A549 (cell line): ENCODE measurements around the gene MTG2. TPM values are rescaled to one million over a fixed set of nuclear protein-coding genes. Genes with fewer than 3 reads are reported as not detected.

Experiments
- ATAC-seq, 2 experiments: fragments of 200-7000 bp in 1 of 2; fragments of >200 bp in 1 of 2; cut with Nextera tagmentation in 1 of 2; cut with Tn5 transposase in 1 of 2; 3 replicates each; pipeline versions ENCODE4 v1.8.0 to v1.9.1; 2018 to 2020; ENCODE audit warnings: mild to moderate bottlenecking in 1 of 2, moderate library complexity in 1 of 2
- CTCF ChIA-PET: fragments of 300-600 bp; sonication (Branson Sonifier 250); formaldehyde crosslinking; extraction: SDS; loops from one replicate; lab custom pipeline; 2021; ENCODE audit warnings: antibody characterized with exemption, inconsistent platforms; lab: Yijun Ruan, JAX
- POLR2A ChIA-PET: fragments of 350-600 bp; formaldehyde crosslinking; extraction: SDS; loops from one replicate; lab custom pipeline; 2021; ENCODE audit warnings: antibody characterized with exemption, inconsistent platforms; lab: Yijun Ruan, JAX
- DNase-seq, 2 experiments: peaks; one replicate each; pipeline versions ENCODE4 v3.0.0 to v3.0.0-alpha.2; 2011 to 2016; ENCODE audit warnings: low read depth in 1 of 2, low spot score in 1 of 2
- FAIRE-seq: peaks from 2 replicates; lab custom pipeline; 2011; peaks lifted over from hg19 to GRCh38; lab: Jason Lieb, UNC
- H3K27ac ChIP-seq, 2 experiments: fragments of >200 bp; sonication (Bioruptor Twin); formaldehyde crosslinking; 3 replicates each; pipeline ENCODE4 v1.5.1; 2016 to 2017
- H3K4me1 ChIP-seq: fragments of >200 bp; sonication (Bioruptor Twin); formaldehyde crosslinking; 3 replicates; pipeline ENCODE4 v1.6.1; 2016
- H3K4me2 ChIP-seq: fragments of >200 bp; sonication (Bioruptor Twin); formaldehyde crosslinking; 3 replicates; pipeline ENCODE4 v1.6.1; 2016
- H3K4me3 ChIP-seq: fragments of >200 bp; sonication (Bioruptor Twin); formaldehyde crosslinking; 3 replicates; pipeline ENCODE4 v1.5.1; 2016
- H3K9me3 ChIP-seq: fragments of >200 bp; sonication (Bioruptor Twin); formaldehyde crosslinking; 3 replicates; pipeline ENCODE4 v1.6.1; 2016
- BCL3 ChIP-seq: fragments of >200 bp; sonication (Bioruptor Twin); formaldehyde crosslinking; IDR thresholded peaks from 3 replicates; pipeline ENCODE4 v1.6.1; 2016
- CBX2 ChIP-seq: fragments of 200-600 bp; sonication (generic); IDR thresholded peaks from 2 replicates; pipeline ENCODE4 v1.6.1; 2016; ENCODE audit warnings: low read depth, mild to moderate bottlenecking, borderline replicate concordance
- CEBPB ChIP-seq, 2 experiments: fragments of >200 bp in 1 of 2; sonication (Bioruptor Twin) in 1 of 2; formaldehyde crosslinking in 1 of 2; IDR thresholded peaks; 2 replicates each; pipeline ENCODE4 v1.6.1; 2012 to 2016
- CHD2 ChIP-seq: fragments of 150-350 bp; IDR thresholded peaks from 2 replicates; pipeline ENCODE4 v1.6.1; 2014; ENCODE audit warnings: low read length; ENCODE audit not compliant: partially characterized antibody
- CTCF ChIP-seq: fragments of >200 bp; sonication (Bioruptor Twin); formaldehyde crosslinking; IDR thresholded peaks from 3 replicates; pipeline ENCODE4 v1.5.1; 2016
- EHF ChIP-seq: fragments of 250-450 bp; sonication (Bioruptor Pico); IDR thresholded peaks from 2 replicates; pipeline ENCODE4 v1.5.0; 2020; ENCODE audit warnings: mild to moderate bottlenecking
- FOSB ChIP-seq: fragments of 250-450 bp; sonication (Bioruptor Pico); IDR thresholded peaks from 2 replicates; pipeline ENCODE4 v1.5.0; 2020; ENCODE audit warnings: mild to moderate bottlenecking, moderate library complexity
- FOSL2 ChIP-seq, 2 experiments: fragments of 450-650 bp in 1 of 2; fragments of >200 bp in 1 of 2; sonication (Bioruptor Twin) in 1 of 2; formaldehyde crosslinking; IDR thresholded peaks; 2 replicates each; pipeline versions ENCODE4 v1.5.0 to v1.6.1; 2016 to 2020; ENCODE audit warnings: mild to moderate bottlenecking in 1 of 2, moderate library complexity in 1 of 2
- GATA3 ChIP-seq: IDR thresholded peaks from 2 replicates; pipeline ENCODE4 v1.6.1; 2012; ENCODE audit warnings: borderline replicate concordance
- HMGXB4 ChIP-seq: fragments of 250-450 bp; sonication (Bioruptor Pico); IDR thresholded peaks from 2 replicates; pipeline ENCODE4 v1.5.0; 2021; ENCODE audit warnings: mild to moderate bottlenecking, moderate library complexity, borderline replicate concordance
- HOXB13 ChIP-seq: fragments of 250-450 bp; sonication (Bioruptor Pico); IDR thresholded peaks from 2 replicates; pipeline ENCODE4 v1.5.0; 2020; ENCODE audit warnings: low read depth, mild to moderate bottlenecking, moderate library complexity
- NFE2L2 ChIP-seq: fragments of 150-350 bp; conservative IDR thresholded peaks from 2 replicates; pipeline ENCODE4 v1.6.1; 2014; ENCODE audit warnings: low read length
- NPAS2 ChIP-seq: fragments of 250-450 bp; sonication (Bioruptor Pico); IDR thresholded peaks from 2 replicates; pipeline ENCODE4 v1.8.0; 2022; ENCODE audit warnings: mild to moderate bottlenecking, moderate library complexity, borderline replicate concordance
- RAD21 ChIP-seq, 2 experiments: fragments of >200 bp in 1 of 2; sonication (Bioruptor Twin) in 1 of 2; formaldehyde crosslinking in 1 of 2; IDR thresholded peaks in 1 of 2; conservative IDR thresholded peaks in 1 of 2; 2 replicates in 1 of 2; 3 replicates in 1 of 2; pipeline ENCODE4 v1.6.1; 2012 to 2018; ENCODE audit warnings: inconsistent platforms in 1 of 2
- RARB ChIP-seq: fragments of 250-450 bp; sonication (Bioruptor Pico); IDR thresholded peaks from 2 replicates; pipeline ENCODE4 v1.8.0; 2021; ENCODE audit warnings: mild to moderate bottlenecking, moderate library complexity
- USF2 ChIP-seq: fragments of 450-650 bp; IDR thresholded peaks from 2 replicates; pipeline ENCODE4 v1.6.1; 2014; ENCODE audit warnings: antibody characterized with exemption
- ZC3H11A ChIP-seq: fragments of 450-650 bp; IDR thresholded peaks from 2 replicates; pipeline ENCODE4 v1.6.1; 2014; ENCODE audit warnings: antibody characterized with exemption, mild to moderate bottlenecking
- WGBS: methylation state at CpG from one replicate; pipeline ENCODE4 v1.1.6; 2017; ENCODE audit errors: missing lambda C conversion rate; 5-methylcytosine and 5-hydroxymethylcytosine counted together
- polyA plus RNA-seq, 4 experiments: library from polyadenylated mRNA; depleted of rRNA in 3 of 4; stranded (reverse); fragments of >200 nt; fragmentation: RNase III in 1 of 4; extraction: RNeasy Plus Mini Kit Qiagen cat#74134 plus additional on column Dnase treatment in 1 of 4; gene quantifications; 2 replicates in 3 of 4; 3 replicates in 1 of 4; pipeline ENCODE4 v1.2.3, GENCODE V29; 2011 to 2017

MTG2 gene
- polyA plus RNA-seq, 2 of the 4 experiments (the other 2 are of a cell fraction) = 21.9 to 28.7 TPM

- FAIRE-seq = no peak
- no peak overlapping the region for H3K27ac ChIP-seq
- no peaks in the 10 kb centered on the region for H3K4me1 ChIP-seq
- no peak for DNase-seq
- H3K4me2 ChIP-seq = no peak overlapping the region
- ATAC-seq = no peak
- H3K9me3 ChIP-seq = no peaks in the 10 kb centered on the region
- ChIA-PET CTCF (no interaction called here), POLR2A (no interaction called here)
- WGBS = 94% methylated on average over 10 of the region's 10 CpGs
- TF ChIP-seq CTCF (no peak), HOXB13 (CRISPR knock-in tag) (no peak), EHF (CRISPR knock-in tag) (no peak), RARB (CRISPR knock-in tag) (no peak), CBX2 (no peak), RAD21 (conservative IDR thresholded peaks at IDR 0.05 in 1 of 2, IDR thresholded peaks at IDR 0.05 in 1 of 2) (no peak), CEBPB (IDR thresholded peaks at IDR 0.05) (no peak), BCL3 (no peak), GATA3 (no peak), CHD2 (no peak), FOSL2 (IDR thresholded peaks at IDR 0.05) (no peak), FOSL2 (CRISPR knock-in tag; IDR thresholded peaks at IDR 0.05) (no peak), ZC3H11A (no peak)
- TF ChIP-seq, all 56 proteins: peak for 0
- H3K4me3 ChIP-seq = no peak overlapping the region
These were observed 12.9 kb downstream of the MTG2 start for GRCh38 chr20:62195736-62196135.

GRCh38 chr20:62196286-62196685 is 13.5 kb downstream of the MTG2 start:
- TF ChIP-seq HMGXB4 (CRISPR knock-in tag) = no peak
- no peak for TF ChIP-seq NFE2L2
- TF ChIP-seq NPAS2 = no peak
- no peak for TF ChIP-seq FOSB (CRISPR knock-in tag)
- no peak for TF ChIP-seq USF2
- TF ChIP-seq CTCF = no peak
- Histone ChIP-seq H3K4me3 (no peak overlapping the region), H3K9me3 (no peaks in the 10 kb centered on the region), H3K4me1 (no peaks in the 10 kb centered on the region), H3K4me2 (no peak overlapping the region), H3K27ac (no peak overlapping the region)
- ChIA-PET POLR2A (no interaction called here), CTCF (interaction anchor here (0.9 to 1.2 kb wide), 2 partner anchors 13 to 29 kb away, joined by 3 to 4 read pairs; no protein-coding TSS in a partner anchor)
- ATAC-seq (no peak), FAIRE-seq (no peak), DNase-seq (no peak)
- 96% methylated on average over 10 of the region's 10 CpGs for WGBS
